ENCODE results near the gene ODF4. TPM values are rescaled to one million over a fixed set of nuclear protein-coding genes. Genes with fewer than 3 reads are reported as not detected.

Gene ODF4
- total RNA-seq, 1 donor from 2014 or later = not detected

- Mint-ChIP-seq H3K36me3 (no peaks in the 10 kb centered on the region), H3K9me3 (no peaks in the 10 kb centered on the region), H3K4me3 (no peak overlapping the region)
These were observed 26.7 kb upstream of the ODF4 start for GRCh38 chr17:8312726-8313600.

GRCh38 chr17:8314797-8315763 lies 24.6 kb upstream of the ODF4 start:
- Mint-ChIP-seq H3K27ac (no peak overlapping the region), H3K9me3 (no peaks in the 10 kb centered on the region), H3K36me3 (no peaks in the 10 kb centered on the region), H3K27me3 (ENCODE audit: low read depth) (peaks cover 75% of the 10 kb centered on the region), H3K4me1 (peaks cover 13% of the 10 kb centered on the region), H3K4me3 (peak overlapping the region; percentile 57)
- DNase-seq (ENCODE audit: low spot score in 2 of 2, unreplicated experiment in 2 of 2) = no peak
- no peak for TF ChIP-seq CTCF (IDR thresholded peaks at IDR 0.05; ENCODE audit: unreplicated experiment)

More at GRCh38 chr17:8312726-8313600, 26.7 kb upstream of the ODF4 start:
- TF ChIP-seq CTCF (IDR thresholded peaks at IDR 0.05; ENCODE audit: unreplicated experiment) = no peak
- Mint-ChIP-seq H3K27ac (no peak overlapping the region), H3K4me1 (peaks cover 13% of the 10 kb centered on the region), H3K27me3 (ENCODE audit: low read depth) (peaks cover 61% of the 10 kb centered on the region)
- no peak for DNase-seq (ENCODE audit: low spot score in 2 of 2, unreplicated experiment in 2 of 2)

GRCh38 chr17:8315764-8316217 lies 23.8 kb upstream of the ODF4 start:
- H3K36me3 Mint-ChIP-seq = no peaks in the 10 kb centered on the region
- H3K27me3 Mint-ChIP-seq (ENCODE audit: low read depth) = peaks cover 78% of the 10 kb centered on the region
- peak overlapping the region; percentile 57 for H3K4me3 Mint-ChIP-seq
- H3K9me3 Mint-ChIP-seq = no peaks in the 10 kb centered on the region
- no peak for TF ChIP-seq CTCF (IDR thresholded peaks at IDR 0.05; ENCODE audit: unreplicated experiment)
- DNase-seq (ENCODE audit: low spot score in 2 of 2, unreplicated experiment in 2 of 2) = peak in 1 of 2 experiments; percentile 52
- H3K4me1 Mint-ChIP-seq = peaks cover 13% of the 10 kb centered on the region
- H3K27ac Mint-ChIP-seq = no peak overlapping the region

- peaks cover 59% of the 10 kb centered on the region for H3K27me3 Mint-ChIP-seq (ENCODE audit: low read depth)
- TF ChIP-seq CTCF (IDR thresholded peaks at IDR 0.05; ENCODE audit: unreplicated experiment) = no peak
- no peak for DNase-seq (ENCODE audit: low spot score in 2 of 2, unreplicated experiment in 2 of 2)
- no peak overlapping the region for H3K4me3 Mint-ChIP-seq
- no peaks in the 10 kb centered on the region for H3K36me3 Mint-ChIP-seq
- H3K27ac Mint-ChIP-seq = no peak overlapping the region
- peaks cover 13% of the 10 kb centered on the region for H3K4me1 Mint-ChIP-seq
- no peaks in the 10 kb centered on the region for H3K9me3 Mint-ChIP-seq
These were observed 21.4 kb upstream of the ODF4 start for GRCh38 chr17:8318010-8318935.

GRCh38 chr17:8320262-8320661 lies 19.4 kb upstream of the ODF4 start:
- Mint-ChIP-seq H3K27ac (no peak overlapping the region), H3K4me3 (no peak overlapping the region), H3K4me1 (peaks cover 9% of the 10 kb centered on the region), H3K9me3 (no peaks in the 10 kb centered on the region), H3K27me3 (ENCODE audit: low read depth) (peaks cover 51% of the 10 kb centered on the region), H3K36me3 (no peaks in the 10 kb centered on the region)
- DNase-seq (ENCODE audit: low spot score in 2 of 2, unreplicated experiment in 2 of 2) = no peak
- TF ChIP-seq CTCF (IDR thresholded peaks at IDR 0.05; ENCODE audit: unreplicated experiment) = no peak

Data from mesothelial cell of epicardium (in vitro differentiated cells).